ENCODE data around the gene TBC1D22A. TPM values are rescaled to one million over a fixed set of nuclear protein-coding genes. Genes with fewer than 3 reads are reported as not detected.

Gene TBC1D22A
- polyA plus RNA-seq, 1 donor (not counting 4 experiments of a cell fraction or from before 2014, with no cell fraction given), result 20.9 TPM

DNA sequence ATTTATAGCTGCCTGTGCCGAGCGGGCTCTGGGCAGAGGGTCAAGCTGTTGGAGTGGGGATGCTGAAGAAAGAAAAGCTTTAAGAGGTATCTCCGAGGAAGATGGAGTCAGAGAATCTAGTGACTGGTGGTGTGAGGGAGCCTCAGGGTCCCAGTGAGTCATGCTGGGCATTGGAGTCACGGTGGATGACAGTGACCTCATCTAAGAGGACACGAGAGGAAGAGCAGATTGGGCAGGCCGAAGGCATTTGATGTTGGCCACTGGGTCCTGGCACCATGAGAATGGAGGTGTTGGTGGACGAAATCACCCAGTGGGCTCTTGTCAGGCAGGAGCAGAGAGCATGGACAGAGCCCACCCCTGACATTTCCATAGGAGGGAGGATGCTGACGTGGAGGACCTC, 68.4 kb downstream of the TBC1D22A start:
- peaks cover 42% of the 10 kb centered on the region for H3K79me2 ChIP-seq (ENCODE audit: control insufficient read depth, insufficient read depth, low read length)
- no peak overlapping the region for H2AFZ ChIP-seq (ENCODE audit: control insufficient read depth, low read length)
- H3K4me2 ChIP-seq (ENCODE audit: control insufficient read depth, extremely low read depth, insufficient read depth, low read depth, low read length), result peak overlapping the region; percentile 92
- no peak overlapping the region for H3K4me3 ChIP-seq (ENCODE audit: control insufficient read depth in 2 of 3, extremely low read depth in 1 of 3, insufficient read depth in 2 of 3, low read depth in 1 of 3, low read length in 3 of 3)
- TF ChIP-seq CTCF (optimal IDR thresholded peaks at IDR 0.05 in 1 of 3, IDR thresholded peaks at IDR 0.05 in 1 of 3, conservative IDR thresholded peaks at IDR 0.05 in 1 of 3; ENCODE audit: extremely low read depth in 1 of 3, insufficient read depth in 2 of 3, low read length in 3 of 3) (no peak), EZH2 (IDR thresholded peaks at IDR 0.05; ENCODE audit: low read length) (no peak)
- H3K27ac ChIP-seq (ENCODE audit: control insufficient read depth, insufficient read depth, low read length), result no peak overlapping the region
- H3K9me3 ChIP-seq (ENCODE audit: control insufficient read depth, low read depth, low read length), result no peaks in the 10 kb centered on the region
- no peak for DNase-seq (ENCODE audit: low read depth, low spot score)
- H3K9ac ChIP-seq (ENCODE audit: control insufficient read depth, extremely low read depth, insufficient read depth, low read length), result peak overlapping the region; percentile 73
- dilution Hi-C loops (cut with MboI; ENCODE audit: extremely low pct_ligation_motif_present, low sequenced_read_pairs), result no loop called here
- H3K9me1 ChIP-seq (ENCODE audit: control insufficient read depth, extremely low read depth, insufficient read depth, low read length), result peaks cover 2% of the 10 kb centered on the region
- no peaks in the 10 kb centered on the region for H3K27me3 ChIP-seq (ENCODE audit: control insufficient read depth, extremely low read depth, insufficient read depth, low read length)
- no peaks in the 10 kb centered on the region for H4K20me1 ChIP-seq (ENCODE audit: control insufficient read depth, extremely low read depth, insufficient read depth, low read length)
- no peak for FAIRE-seq
- H3K36me3 ChIP-seq (ENCODE audit: control insufficient read depth in 2 of 2, extremely low read depth in 1 of 2, insufficient read depth in 2 of 2, low read length in 2 of 2), result peaks cover 2 to 5% of the 10 kb centered on the region in 2 experiments
- peaks cover 32% of the 10 kb centered on the region for H3K4me1 ChIP-seq (ENCODE audit: control insufficient read depth, extremely low read depth, insufficient read depth, low read length)

GRCh38 chr22:46833228-46833627, 70.8 kb downstream of the TBC1D22A start:
- H3K9ac ChIP-seq (ENCODE audit: control insufficient read depth, extremely low read depth, insufficient read depth, low read length), result no peak overlapping the region
- H3K4me3 ChIP-seq (ENCODE audit: control insufficient read depth in 2 of 3, extremely low read depth in 1 of 3, insufficient read depth in 2 of 3, low read depth in 1 of 3, low read length in 3 of 3), result no peak overlapping the region
- H4K20me1 ChIP-seq (ENCODE audit: control insufficient read depth, extremely low read depth, insufficient read depth, low read length), result no peaks in the 10 kb centered on the region
- H3K27me3 ChIP-seq (ENCODE audit: control insufficient read depth, extremely low read depth, insufficient read depth, low read length), result no peaks in the 10 kb centered on the region
- H3K9me3 ChIP-seq (ENCODE audit: control insufficient read depth, low read depth, low read length), result no peaks in the 10 kb centered on the region
- peaks cover 0 to 2% of the 10 kb centered on the region in 2 experiments for H3K36me3 ChIP-seq (ENCODE audit: control insufficient read depth in 2 of 2, extremely low read depth in 1 of 2, insufficient read depth in 2 of 2, low read length in 2 of 2)
- H3K79me2 ChIP-seq (ENCODE audit: control insufficient read depth, insufficient read depth, low read length), result peaks cover 23% of the 10 kb centered on the region
- no peak overlapping the region for H3K4me2 ChIP-seq (ENCODE audit: control insufficient read depth, extremely low read depth, insufficient read depth, low read depth, low read length)
- H2AFZ ChIP-seq (ENCODE audit: control insufficient read depth, low read length), result no peak overlapping the region
- no peak for DNase-seq (ENCODE audit: low read depth, low spot score)
- TF ChIP-seq CTCF (optimal IDR thresholded peaks at IDR 0.05 in 1 of 3, IDR thresholded peaks at IDR 0.05 in 1 of 3, conservative IDR thresholded peaks at IDR 0.05 in 1 of 3; ENCODE audit: extremely low read depth in 1 of 3, insufficient read depth in 2 of 3, low read length in 3 of 3) (peak; percentile 26 to 50 (median 39)), EZH2 (IDR thresholded peaks at IDR 0.05; ENCODE audit: low read length) (no peak)
- peak; percentile 65 for FAIRE-seq
- peaks cover 30% of the 10 kb centered on the region for H3K4me1 ChIP-seq (ENCODE audit: control insufficient read depth, extremely low read depth, insufficient read depth, low read length)
- H3K9me1 ChIP-seq (ENCODE audit: control insufficient read depth, extremely low read depth, insufficient read depth, low read length), result peaks cover 1% of the 10 kb centered on the region
- dilution Hi-C loops (cut with MboI; ENCODE audit: extremely low pct_ligation_motif_present, low sequenced_read_pairs), result no loop called here
- no peak overlapping the region for H3K27ac ChIP-seq (ENCODE audit: control insufficient read depth, insufficient read depth, low read length)

Measured in keratinocyte (primary cell).